Subcutaneous abdominal adipose tissue (tissue), 5 donors: Measurements from ENCODE around the gene KRT31.
"Not testable (repeated sequence)": the region's sequence is repeated elsewhere in the genome, so short reads cannot be mapped to it uniquely, and the experiment has no call there.

ENCODE experiments used
- H3K27ac ChIP-seq: one replicate; pipeline ENCODE4 v1.7.0; 2013; ENCODE audit warnings: low read depth, mild to moderate bottlenecking, inconsistent platforms, low read length, moderate library complexity
- H3K27me3 ChIP-seq, 5 donors: one replicate each; pipeline ENCODE4 v1.7.0; 2013; ENCODE audit warnings: low read length in 5 of 5, inconsistent platforms in 1 of 5; ENCODE audit not compliant: control insufficient read depth in 5 of 5, insufficient read depth in 4 of 5
- H3K36me3 ChIP-seq, 5 donors: one replicate each; pipeline ENCODE4 v1.7.0; 2013; ENCODE audit warnings: low read length in 5 of 5; ENCODE audit not compliant: control insufficient read depth in 5 of 5, insufficient read depth in 5 of 5
- H3K4me1 ChIP-seq, 5 donors: one replicate each; pipeline ENCODE4 v1.7.0; 2013; ENCODE audit warnings: low read length in 5 of 5, mild to moderate bottlenecking in 3 of 5, moderate library complexity in 1 of 5; ENCODE audit not compliant: control insufficient read depth in 5 of 5, insufficient read depth in 5 of 5
- H3K4me3 ChIP-seq, 5 donors: one replicate each; pipeline ENCODE4 v1.7.0; 2013; ENCODE audit warnings: low read length in 5 of 5, low read depth in 1 of 5
- H3K9ac ChIP-seq, 5 donors: one replicate each; pipeline ENCODE4 v1.7.0; 2013; ENCODE audit warnings: low read length in 5 of 5, mild to moderate bottlenecking in 4 of 5, moderate library complexity in 3 of 5
- H3K9me3 ChIP-seq, 5 donors: one replicate each; pipeline ENCODE4 v1.7.0; 2013; ENCODE audit warnings: low read length in 5 of 5; ENCODE audit not compliant: control insufficient read depth in 5 of 5
- donor health status: healthy.
- donor health status: healthy.
- donor health status: healthy.
- donor health status: healthy.
- donor health status: healthy.

Gene KRT31

DNA sequence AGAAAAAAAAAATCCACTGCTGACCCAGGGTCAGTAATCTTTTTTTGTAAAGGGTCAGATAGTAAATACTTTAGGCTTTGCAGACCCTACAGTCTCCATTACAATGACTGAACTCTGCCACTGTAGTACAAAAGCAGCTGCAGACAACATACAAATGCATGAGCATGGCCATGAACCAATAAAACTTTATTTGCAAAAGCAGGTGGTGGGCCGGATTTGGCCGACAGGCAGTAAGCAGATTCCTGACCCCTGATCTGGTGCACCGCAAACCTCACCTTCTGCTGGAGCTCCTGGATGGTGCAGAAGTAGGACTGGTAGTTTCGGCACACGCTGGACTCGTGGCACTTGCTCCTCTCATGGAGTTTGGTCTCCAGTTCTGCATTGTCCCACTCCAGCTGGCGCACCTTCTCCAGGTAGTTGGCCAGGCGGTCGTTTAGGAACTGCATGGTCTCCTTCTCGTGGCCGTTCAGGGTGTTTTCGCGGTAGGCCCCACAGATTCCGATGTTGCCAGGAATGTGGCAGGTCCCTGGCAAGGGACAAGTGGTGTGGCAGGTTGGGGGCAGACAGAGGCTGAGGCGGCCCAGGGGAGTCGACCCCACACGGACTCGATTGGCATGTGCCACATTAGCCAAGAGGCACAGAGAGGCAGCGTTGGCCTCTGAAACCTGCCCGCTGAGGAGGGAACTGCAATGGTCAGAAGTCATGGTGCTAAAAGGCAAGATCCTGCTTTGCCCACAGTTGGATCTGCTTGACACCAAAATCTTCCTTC is 13.8 kb upstream of the KRT31 start:
- no peak overlapping the region for H3K27ac ChIP-seq

DNA sequence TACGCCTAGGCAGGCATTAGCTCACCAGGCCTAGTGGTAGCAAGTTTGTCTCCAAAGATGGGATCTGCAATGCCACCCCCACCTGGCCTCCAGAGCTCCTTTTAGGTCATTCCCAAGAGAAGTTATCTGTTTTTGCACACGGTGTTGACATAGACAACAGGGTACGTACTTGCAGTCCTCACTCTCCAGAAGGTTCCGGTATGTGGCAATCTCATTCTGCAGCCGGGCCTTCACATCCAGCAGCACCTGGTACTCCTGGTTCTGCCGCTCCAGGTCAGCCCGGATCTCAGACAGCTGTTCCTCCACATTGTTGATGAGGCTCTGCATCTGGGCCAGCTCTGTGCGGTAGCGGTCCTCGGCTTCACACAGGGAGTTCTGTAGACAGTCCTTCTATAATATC is 9.8 kb upstream of the KRT31 start:
- Histone ChIP-seq H3K4me1 (no peaks in the 10 kb centered on the region), H3K27ac (no peak overlapping the region), H3K9ac (no peak overlapping the region), H3K27me3 (peaks cover 3 to 7% (median 5%) of the 10 kb centered on the region in 5 donors), H3K4me3 (no peak overlapping the region), H3K9me3 (no peaks in the 10 kb centered on the region), H3K36me3 (no peaks in the 10 kb centered on the region)

More for the DNA sequence above, 13.8 kb upstream of the KRT31 start:
- Histone ChIP-seq H3K36me3 (no peaks in the 10 kb centered on the region), H3K27me3 (peaks cover 2 to 7% (median 4%) of the 10 kb centered on the region in 5 donors), H3K9ac (no peak overlapping the region), H3K9me3 (no peaks in the 10 kb centered on the region), H3K4me3 (no peak overlapping the region), H3K4me1 (no peaks in the 10 kb centered on the region)

DNA sequence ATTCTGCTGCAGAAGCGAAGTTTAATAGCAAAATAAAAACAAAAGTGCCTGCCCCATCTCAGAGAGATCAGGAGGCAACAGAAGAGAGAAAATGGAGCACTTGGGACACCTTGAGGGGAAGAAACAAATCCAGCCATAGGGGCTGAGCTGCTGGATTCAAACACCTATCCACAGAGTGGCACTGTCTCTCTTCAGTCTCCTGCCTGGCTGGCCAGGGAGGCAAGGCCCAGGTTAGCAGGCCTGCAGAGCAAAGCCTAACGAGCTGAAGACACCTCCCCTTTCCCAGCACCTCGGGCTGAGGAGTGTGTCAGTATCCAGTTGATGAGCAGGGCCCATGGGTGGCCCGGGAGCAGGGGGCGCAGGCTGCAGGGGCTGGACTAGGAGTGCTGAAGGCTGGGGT is 8.8 kb upstream of the KRT31 start:
- Histone ChIP-seq H3K27me3 (peaks cover 3 to 7% (median 5%) of the 10 kb centered on the region in 5 donors), H3K27ac (no peak overlapping the region), H3K9ac (no peak overlapping the region), H3K9me3 (no peaks in the 10 kb centered on the region), H3K4me3 (no peak overlapping the region), H3K4me1 (no peaks in the 10 kb centered on the region), H3K36me3 (no peaks in the 10 kb centered on the region)

DNA sequence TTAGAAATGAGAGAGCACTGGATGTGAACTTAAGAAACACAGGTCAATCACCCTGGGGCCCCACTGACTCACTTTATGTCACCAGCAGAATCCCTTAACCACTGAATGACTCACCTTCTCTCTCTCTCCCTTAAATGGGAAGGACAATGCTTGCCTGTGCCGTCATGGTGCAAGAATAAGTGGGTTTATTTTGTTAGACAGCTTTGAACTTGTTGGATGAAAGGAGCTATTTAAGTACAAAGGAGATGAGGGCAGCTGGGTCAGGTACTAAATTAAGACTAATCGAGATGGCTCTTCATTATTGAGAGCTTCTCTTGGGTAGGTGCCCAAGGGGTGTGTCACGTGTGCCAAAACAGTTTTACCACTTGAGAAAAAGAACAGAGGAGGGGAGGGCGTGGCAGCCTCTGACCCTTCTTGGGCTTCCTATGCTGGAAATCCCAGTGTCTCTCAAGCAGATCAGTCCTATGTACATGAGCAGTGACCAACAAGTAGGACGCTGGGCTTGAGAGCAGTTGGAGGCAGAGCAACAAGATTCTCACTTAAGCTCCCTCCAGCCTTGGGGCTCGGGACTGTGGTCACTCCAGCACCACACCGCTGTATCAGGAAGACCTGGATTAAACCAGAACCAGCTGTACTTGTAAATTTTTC is 6.7 kb upstream of the KRT31 start:
- H3K4me3 ChIP-seq = no peak overlapping the region
- no peaks in the 10 kb centered on the region for H3K36me3 ChIP-seq
- peaks cover 3 to 8% (median 5%) of the 10 kb centered on the region in 5 donors for H3K27me3 ChIP-seq
- no peaks in the 10 kb centered on the region for H3K4me1 ChIP-seq
- H3K27ac ChIP-seq = no peak overlapping the region
- H3K9ac ChIP-seq = no peak overlapping the region
- H3K9me3 ChIP-seq = no peaks in the 10 kb centered on the region

DNA sequence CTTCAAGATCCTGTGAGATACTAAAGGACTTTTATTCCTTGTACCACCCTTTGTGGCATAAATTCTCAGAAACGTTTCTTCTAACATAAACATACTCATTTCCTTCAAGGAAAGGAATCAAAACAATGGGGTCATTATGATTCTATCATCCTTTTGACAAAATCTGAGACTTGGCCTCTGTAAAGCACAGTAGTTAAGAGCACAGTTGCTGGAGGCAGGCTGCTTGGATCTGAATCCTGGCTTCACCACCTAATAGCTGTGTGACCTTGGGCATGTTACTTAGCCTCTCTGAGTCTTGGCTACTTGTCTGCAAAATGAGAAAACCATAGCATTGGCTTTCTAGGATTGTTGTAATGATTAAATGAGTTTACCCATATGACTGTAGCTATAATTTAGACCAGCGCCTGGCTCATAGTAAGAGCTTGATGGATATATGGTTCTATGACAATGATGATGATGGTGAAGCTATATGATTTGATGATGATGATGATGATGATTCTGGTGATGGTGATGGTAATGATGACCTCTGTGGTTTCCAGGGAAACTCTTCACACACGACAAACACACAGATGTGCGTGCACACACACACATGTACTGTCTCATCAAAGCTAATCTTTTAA is 6.1 kb upstream of the KRT31 start:
- Histone ChIP-seq H3K27ac (no peak overlapping the region), H3K4me1 (no peaks in the 10 kb centered on the region), H3K9ac (no peak overlapping the region), H3K9me3 (no peaks in the 10 kb centered on the region), H3K36me3 (no peaks in the 10 kb centered on the region), H3K27me3 (peaks cover 2 to 5% (median 3%) of the 10 kb centered on the region in 5 donors), H3K4me3 (no peak overlapping the region)

DNA sequence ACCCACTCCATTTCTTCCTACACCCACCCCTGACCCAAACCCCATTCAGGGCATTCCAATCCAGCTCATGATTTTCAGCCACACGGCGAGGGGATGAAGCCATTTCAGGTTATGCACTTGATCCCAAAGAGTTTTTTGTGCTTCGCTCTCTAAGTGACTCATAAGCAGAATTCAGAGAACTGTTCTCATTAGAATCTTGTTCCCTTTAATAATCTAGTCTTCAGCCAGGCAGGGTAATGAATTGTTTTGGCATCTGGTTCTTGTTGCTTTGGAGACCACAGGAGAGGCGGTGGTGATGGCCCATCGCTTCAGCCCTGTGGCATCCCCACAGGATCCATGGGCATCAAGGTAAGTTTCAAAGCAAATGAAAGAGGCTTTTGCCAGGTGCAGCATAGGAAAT is 4.8 kb upstream of the KRT31 start:
- Histone ChIP-seq H3K27me3 (peaks cover 0 to 5% (median 2%) of the 10 kb centered on the region in 5 donors), H3K9me3 (no peaks in the 10 kb centered on the region), H3K4me3 (no peak overlapping the region), H3K36me3 (no peaks in the 10 kb centered on the region), H3K4me1 (no peaks in the 10 kb centered on the region), H3K9ac (no peak overlapping the region), H3K27ac (no peak overlapping the region)

DNA sequence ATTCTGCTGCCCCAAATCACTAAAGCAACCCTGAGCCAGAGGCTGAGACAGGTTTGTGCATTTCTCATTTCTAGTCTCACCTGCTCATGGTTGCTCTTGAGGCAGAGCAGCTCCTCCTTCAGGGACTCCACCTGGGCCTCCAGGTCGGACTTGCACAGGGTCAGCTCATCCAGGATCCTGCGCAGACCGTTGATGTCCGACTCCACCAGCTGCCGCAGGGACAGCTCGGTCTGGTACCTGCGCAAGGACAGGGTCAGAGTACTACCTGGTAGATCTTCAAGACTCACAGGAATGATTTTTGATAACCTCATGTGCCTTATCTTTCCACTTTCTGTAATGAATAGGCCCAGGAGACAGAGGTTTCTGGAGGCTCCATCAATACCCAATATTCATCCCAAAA is 1.1 kb downstream of the KRT31 start:
- no peak overlapping the region for H3K4me3 ChIP-seq
- no peaks in the 10 kb centered on the region for H3K9me3 ChIP-seq
- H3K27me3 ChIP-seq = peaks cover 0 to 11% (median 5%) of the 10 kb centered on the region in 5 donors
- no peak overlapping the region for H3K27ac ChIP-seq
- H3K9ac ChIP-seq = no peak overlapping the region
- no peaks in the 10 kb centered on the region for H3K4me1 ChIP-seq
- H3K36me3 ChIP-seq = no peaks in the 10 kb centered on the region

DNA sequence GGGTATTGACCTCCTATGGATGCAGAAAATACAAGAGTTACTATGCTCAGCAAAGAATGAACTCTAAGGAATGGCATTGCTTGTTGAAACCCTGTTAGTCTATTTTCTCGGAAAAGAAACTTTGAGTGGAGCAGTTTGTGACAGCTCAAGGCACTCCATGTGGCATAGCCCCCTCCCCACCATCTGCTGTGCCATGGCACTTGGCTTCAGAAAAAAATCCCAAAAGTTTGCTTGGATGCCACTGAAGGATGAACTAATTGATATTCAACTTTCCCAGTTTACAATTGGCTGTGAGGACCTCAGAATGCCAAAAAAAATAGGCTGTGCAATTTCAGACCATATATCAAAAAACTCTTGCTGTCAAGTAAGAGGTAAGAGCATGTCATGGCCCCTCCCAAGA is 1.8 kb downstream of the KRT31 start:
- Histone ChIP-seq H3K36me3 (no peaks in the 10 kb centered on the region), H3K4me1 (no peaks in the 10 kb centered on the region), H3K27me3 (peaks cover 0 to 11% (median 9%) of the 10 kb centered on the region in 5 donors), H3K27ac (no peak overlapping the region), H3K9ac (no peak overlapping the region), H3K4me3 (no peak overlapping the region), H3K9me3 (no peaks in the 10 kb centered on the region)

DNA sequence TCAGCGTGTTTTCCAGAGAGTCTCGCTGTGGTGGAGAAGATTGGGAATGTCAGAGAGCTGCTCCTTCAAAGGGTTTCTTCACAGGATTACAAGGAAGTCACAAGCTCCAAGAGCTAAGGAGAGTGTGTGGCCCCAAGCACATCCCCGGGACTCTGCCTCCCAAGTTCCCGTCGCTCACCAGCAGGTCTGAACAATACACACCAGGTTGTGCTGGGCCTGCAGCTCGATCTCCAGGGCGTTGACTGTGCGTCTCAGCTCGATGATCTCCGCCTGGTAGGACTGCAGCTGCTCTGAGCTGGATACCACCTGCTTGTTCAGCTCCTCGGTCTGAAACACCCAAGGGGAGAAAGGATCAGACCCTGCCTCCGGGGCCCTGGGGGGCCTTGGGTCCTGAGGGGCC is 2.4 kb downstream of the KRT31 start:
- not testable (repeated sequence) for H3K27ac ChIP-seq, H3K4me1 ChIP-seq, H3K36me3 ChIP-seq, H3K9ac ChIP-seq, H3K9me3 ChIP-seq, H3K4me3 ChIP-seq
- peaks cover 0 to 11% (median 9%) of the 10 kb centered on the region in 5 donors for H3K27me3 ChIP-seq
